H1 (cell line): ENCODE data around the gene TMEM209. TPM values are rescaled to one million over a fixed set of nuclear protein-coding genes. Genes with fewer than 3 reads are reported as not detected.

Experiments
- CTCF ChIA-PET: fragments of 300-600 bp; sonication (Branson Sonifier 250); formaldehyde crosslinking; loops from one replicate; lab custom pipeline; 2021; ENCODE audit not compliant: partially characterized antibody; lab: Charles Lee
- POLR2A ChIA-PET: fragments of 300-600 bp; sonication (Branson Sonifier 250); formaldehyde crosslinking; loops from one replicate; lab custom pipeline; 2021; ENCODE audit warnings: inconsistent platforms; ENCODE audit not compliant: partially characterized antibody; lab: Charles Lee
- DNase-seq, 2 experiments: peaks; one replicate each; pipeline versions ENCODE4 v3.0.0 to v3.0.0-alpha.2; 2010 to 2022; ENCODE audit warnings: low spot score in 2 of 2, low read depth in 1 of 2, mixed read lengths in 1 of 2
- FAIRE-seq: peaks from 2 replicates; lab custom pipeline; 2011; peaks lifted over from hg19 to GRCh38; lab: Jason Lieb, UNC
- H2AFZ ChIP-seq: 2 replicates; pipeline ENCODE4 v1.8.1; 2012; ENCODE audit warnings: low read length, inconsistent platforms
- H2AK5ac ChIP-seq: 2 replicates; pipeline ENCODE4 v1.6.1; 2013; ENCODE audit warnings: low read depth, low read length
- H2BK120ac ChIP-seq: replicated peaks from 2 replicates; pipeline ENCODE3; 2013; ENCODE audit warnings: low read depth, low read length, inconsistent platforms
- H2BK12ac ChIP-seq: 2 replicates; pipeline ENCODE4 v1.6.1; 2013; ENCODE audit warnings: low read depth, low read length
- H2BK15ac ChIP-seq: 2 replicates; pipeline ENCODE4 v1.6.1; 2013; ENCODE audit warnings: low read length
- H2BK20ac ChIP-seq: 2 replicates; pipeline ENCODE4 v1.6.1; 2013; ENCODE audit warnings: low read length
- H2BK5ac ChIP-seq: 2 replicates; pipeline ENCODE4 v1.6.1; 2013; ENCODE audit warnings: low read depth, low read length
- H3K14ac ChIP-seq: 2 replicates; pipeline ENCODE4 v1.6.1; 2013; ENCODE audit warnings: inconsistent platforms; ENCODE audit not compliant: insufficient read length
- H3K18ac ChIP-seq: 2 replicates; pipeline ENCODE4 v1.6.1; 2013; ENCODE audit warnings: low read length; ENCODE audit errors: extremely low read depth
- H3K23ac ChIP-seq: 2 replicates; pipeline ENCODE4 v1.6.1; 2013; ENCODE audit warnings: inconsistent platforms; ENCODE audit not compliant: insufficient read length
- H3K23me2 ChIP-seq: 2 replicates; pipeline ENCODE4 v1.6.1; 2013; ENCODE audit warnings: low read depth, low read length
- H3K27ac ChIP-seq: 2 replicates; pipeline ENCODE4 v1.6.1; 2011; ENCODE audit warnings: low read depth, low read length, inconsistent platforms
- H3K27me3 ChIP-seq, 4 experiments: replicated peaks in 1 of 4; 1 replicate in 1 of 4; 2 replicates in 3 of 4; pipeline versions ENCODE4 v1.6.1 to v1.8.1; 2011 to 2013; ENCODE audit warnings: low read length in 3 of 4, mild to moderate bottlenecking in 3 of 4, inconsistent platforms in 2 of 4, mixed read lengths in 2 of 4, moderate library complexity in 1 of 4; ENCODE audit not compliant: control insufficient read depth in 3 of 4, insufficient read depth in 3 of 4; ENCODE audit errors: extremely low read depth in 1 of 4
- H3K36me3 ChIP-seq, 4 experiments: 2 replicates each; pipeline versions ENCODE4 v1.6.1 to v1.8.1; 2011 to 2013; ENCODE audit warnings: mild to moderate bottlenecking in 4 of 4, low read length in 3 of 4, moderate library complexity in 2 of 4, control low read depth in 1 of 4, inconsistent platforms in 1 of 4; ENCODE audit not compliant: insufficient read depth in 4 of 4, control insufficient read depth in 2 of 4
- H3K4ac ChIP-seq: replicated peaks from 2 replicates; pipeline ENCODE3; 2013; ENCODE audit warnings: low read length, low read depth, mixed read lengths, inconsistent platforms; ENCODE audit not compliant: insufficient read length
- H3K4me1 ChIP-seq, 4 experiments: replicated peaks in 1 of 4; 1 replicate in 1 of 4; 2 replicates in 3 of 4; pipeline versions ENCODE4 v1.6.1 to v1.8.1; 2011 to 2013; ENCODE audit warnings: low read length in 3 of 4, inconsistent platforms in 2 of 4, mixed read lengths in 1 of 4; ENCODE audit not compliant: insufficient read depth in 4 of 4, control insufficient read depth in 3 of 4
- H3K4me2 ChIP-seq, 2 experiments: 2 replicates each; pipeline versions ENCODE4 v1.6.1 to v1.8.1; 2011 to 2013; ENCODE audit warnings: low read depth in 2 of 2, low read length in 2 of 2, control low read depth in 1 of 2, inconsistent platforms in 1 of 2, mild to moderate bottlenecking in 1 of 2; ENCODE audit not compliant: insufficient read depth in 1 of 2
- H3K4me3 ChIP-seq, 4 experiments: fragments of 200-600, 300-600 bp in 1 of 4; sonication (generic), shearing (Covaris generic), sonication (Bioruptor Twin) in 1 of 4; 2 replicates each; pipeline versions ENCODE4 v1.5.1 to v1.8.1; 2011 to 2016; ENCODE audit warnings: low read length in 4 of 4, low read depth in 3 of 4, control low read depth in 2 of 4, inconsistent platforms in 2 of 4, mild to moderate bottlenecking in 2 of 4, mixed read lengths in 1 of 4, moderate library complexity in 1 of 4; ENCODE audit not compliant: insufficient read depth in 2 of 4; ENCODE audit errors: extremely low read depth in 1 of 4
- H3K56ac ChIP-seq: replicated peaks from 2 replicates; pipeline ENCODE3; 2013; ENCODE audit warnings: low read depth, mild to moderate bottlenecking, mixed read lengths, low read length, inconsistent platforms; ENCODE audit not compliant: insufficient read length
- H3K79me1 ChIP-seq: 2 replicates; pipeline ENCODE4 v1.6.1; 2013; ENCODE audit warnings: low read depth, low read length, control low read depth
- H3K79me2 ChIP-seq, 2 experiments: 2 replicates each; pipeline versions ENCODE4 v1.6.1 to v1.8.1; 2012 to 2013; ENCODE audit warnings: low read length in 2 of 2, mild to moderate bottlenecking in 2 of 2, inconsistent platforms in 1 of 2; ENCODE audit not compliant: insufficient read depth in 2 of 2, control insufficient read depth in 1 of 2
- H3K9ac ChIP-seq, 4 experiments: replicated peaks in 1 of 4; 1 replicate in 1 of 4; 2 replicates in 3 of 4; pipeline versions ENCODE4 v1.6.1 to v1.8.1; 2011 to 2013; ENCODE audit warnings: low read depth in 3 of 4, low read length in 3 of 4, control low read depth in 2 of 4, mild to moderate bottlenecking in 2 of 4, moderate library complexity in 2 of 4, inconsistent platforms in 1 of 4; ENCODE audit errors: extremely low read depth in 1 of 4
- H3K9me3 ChIP-seq, 2 experiments: 2 replicates each; pipeline versions ENCODE4 v1.6.1 to v1.8.1; 2012 to 2013; ENCODE audit warnings: mild to moderate bottlenecking in 2 of 2, moderate library complexity in 2 of 2, control low read depth in 1 of 2, inconsistent platforms in 1 of 2, low read depth in 1 of 2, low read length in 1 of 2, mixed read lengths in 1 of 2; ENCODE audit not compliant: insufficient read depth in 2 of 2
- H4K20me1 ChIP-seq, 2 experiments: replicated peaks in 1 of 2; 2 replicates each; pipeline versions ENCODE3 to v1.8.1; 2011 to 2013; ENCODE audit warnings: inconsistent platforms in 2 of 2, low read length in 2 of 2, mild to moderate bottlenecking in 1 of 2; ENCODE audit not compliant: insufficient read depth in 2 of 2, control insufficient read depth in 1 of 2
- H4K5ac ChIP-seq: 2 replicates; pipeline ENCODE4 v1.6.1; 2013; ENCODE audit warnings: low read length, low read depth, mixed read lengths, inconsistent platforms; ENCODE audit not compliant: insufficient read length
- H4K8ac ChIP-seq: 2 replicates; pipeline ENCODE4 v1.8.0; 2013; ENCODE audit warnings: mild to moderate bottlenecking, moderate library complexity, low read length, inconsistent platforms; ENCODE audit not compliant: insufficient read depth; ENCODE audit errors: extremely low read depth
- H4K91ac ChIP-seq: replicated peaks from 2 replicates; pipeline ENCODE3; 2013; ENCODE audit warnings: low read length, mixed read lengths, inconsistent platforms; ENCODE audit not compliant: insufficient read length
- ASH2L ChIP-seq: fragments of 200-600, 300-600 bp; sonication (generic); IDR thresholded peaks from one replicate; pipeline ENCODE4 v1.7.1; 2017; ENCODE audit warnings: low read length
- BACH1 ChIP-seq: IDR thresholded peaks from 2 replicates; pipeline ENCODE4 v1.6.1; 2012; ENCODE audit warnings: low read length, improper control_type of control experiment
- EGR1 ChIP-seq: IDR thresholded peaks from 2 replicates; pipeline ENCODE4 v1.6.1; 2011; ENCODE audit warnings: low read depth, low read length, borderline replicate concordance
- EZH2 ChIP-seq: fragments of 200-600 bp; sonication (generic); IDR thresholded peaks from 2 replicates; pipeline ENCODE4 v1.7.1; 2012; ENCODE audit warnings: low read depth, mild to moderate bottlenecking, moderate library complexity, low read length, inconsistent platforms; ENCODE audit not compliant: severe bottlenecking
- JUND ChIP-seq: IDR thresholded peaks from 2 replicates; pipeline ENCODE4 v1.6.1; 2011; ENCODE audit warnings: mild to moderate bottlenecking, improper control_type of control experiment, low read length
- POLR2A ChIP-seq, 2 experiments: IDR thresholded peaks; 1 replicate in 1 of 2; 2 replicates in 1 of 2; pipeline ENCODE4 v1.6.1; 2011; ENCODE audit warnings: low read depth in 2 of 2, low read length in 2 of 2, mild to moderate bottlenecking in 2 of 2; ENCODE audit errors: control extremely low read depth in 1 of 2
- SP2 ChIP-seq: IDR thresholded peaks from 2 replicates; pipeline ENCODE4 v1.6.1; 2012; ENCODE audit warnings: mild to moderate bottlenecking, low read length, inconsistent platforms
- YY1 ChIP-seq: IDR thresholded peaks from 2 replicates; pipeline ENCODE4 v1.6.1; 2011; ENCODE audit warnings: low read depth, mild to moderate bottlenecking, low read length
- ZNF274 ChIP-seq: IDR thresholded peaks from 2 replicates; pipeline ENCODE4 v1.7.0; 2012; ENCODE audit warnings: low read length, borderline replicate concordance; ENCODE audit errors: extremely low read depth
- WGBS, 2 experiments: shearing (Covaris generic) in 1 of 2; methylation state at CpG; one replicate each; pipeline versions ENCODE4 v1.1.6 to v1.1.7; 2013 to 2015; ENCODE audit warnings: low lambda C conversion rate in 2 of 2, mixed read lengths in 2 of 2, inconsistent platforms in 1 of 2, low coverage in 1 of 2, missing lambda C conversion rate in 1 of 2; ENCODE audit not compliant: insufficient replicate concordance in 2 of 2, insufficient coverage in 1 of 2, insufficient read length in 1 of 2; ENCODE audit errors: extremely low coverage in 1 of 2, missing lambda C conversion rate in 1 of 2; 5-methylcytosine and 5-hydroxymethylcytosine counted together
- polyA plus RNA-seq, 7 experiments: library from polyadenylated mRNA; depleted of rRNA in 3 of 7; stranded (reverse) in 5 of 7; unstranded in 2 of 7; fragments of >200 nt in 5 of 7; fragments of 200-250 nt in 2 of 7; gene quantifications; 1 replicate in 5 of 7; 2 replicates in 1 of 7; 4 replicates in 1 of 7; pipeline versions ENCODE4 v1.2.1 to v1.2.3, GENCODE V29; 2011 to 2013; ENCODE audit warnings: missing spikeins in 2 of 7, mixed read lengths in 2 of 7
- total RNA-seq: library from RNA; stranded (reverse); fragmentation: NEBNext Ultra II Directional; extraction: Animal tissue kit (Norgen Biotek cat#: 25700); gene quantifications from 2 replicates; pipeline ENCODE4 v1.2.1, GENCODE V29; 2021

TMEM209 gene
- total and polyA plus RNA-seq, 2 of the 8 experiments (the other 6 are each of a cell fraction or from before 2014, with no cell fraction given) = 28.5 to 30.5 TPM

DNA sequence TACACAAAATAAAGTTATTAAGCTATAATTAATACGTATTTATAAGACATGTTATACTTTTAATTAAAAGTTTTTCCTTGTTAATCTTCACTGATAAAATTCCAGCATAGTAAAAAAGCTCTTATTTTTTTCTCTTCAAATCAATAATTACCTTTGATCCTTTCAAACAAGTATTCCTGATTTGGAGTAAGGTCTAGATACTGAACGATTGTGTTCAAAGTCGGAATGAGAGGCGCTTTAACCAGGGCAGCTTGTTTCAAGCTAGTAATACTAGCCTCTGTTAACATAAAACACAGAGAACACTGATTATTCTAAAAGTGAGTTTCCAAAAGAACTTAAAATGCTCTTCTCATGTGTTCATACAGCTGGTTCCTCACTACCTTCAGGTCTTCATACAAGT, 27.0 kb downstream of the TMEM209 start:
- POLR2A ChIA-PET = interaction anchor here (0.7 kb wide), 1 partner anchor 27 kb away, joined by 4 read pairs; the partner anchor contains the start of gene TMEM209

More for the DNA sequence above, 27.0 kb downstream of the TMEM209 start:
- Histone ChIP-seq H4K20me1 (no peaks in the 10 kb centered on the region), H2BK20ac (no peak overlapping the region), H3K4ac (no peak overlapping the region), H3K4me3 (no peak overlapping the region), H2BK12ac (no peak overlapping the region), H2BK5ac (no peak overlapping the region), H3K14ac (no peak overlapping the region), H2BK15ac (no peak overlapping the region), H3K27me3 (no peaks in the 10 kb centered on the region), H3K23ac (no peak overlapping the region), H4K5ac (no peak overlapping the region), H2AK5ac (no peak overlapping the region), H3K4me1 (no peaks in the 10 kb centered on the region), H3K79me2 (no peaks in the 10 kb centered on the region), H4K91ac (no peak overlapping the region), H3K4me2 (no peak overlapping the region), H4K8ac (no peak overlapping the region), H2BK120ac (no peak overlapping the region), H3K79me1 (no peaks in the 10 kb centered on the region), H3K23me2 (no peaks in the 10 kb centered on the region), H3K27ac (no peak overlapping the region), H3K56ac (no peak overlapping the region), H3K36me3 (peaks cover 6 to 55% (median 23%) of the 10 kb centered on the region in 4 experiments; a peak in 7 of 8 replicates), H2AFZ (no peak overlapping the region), H3K9ac (no peak overlapping the region), H3K9me3 (no peaks in the 10 kb centered on the region), H3K18ac (no peak overlapping the region)
- 93% methylated on average over 4 of the region's 4 CpGs; no CpG with 5 or more reads in 1 of the 2 experiments for WGBS, 2 experiments
- TF ChIP-seq EZH2 (no peak), ZNF274 (no peak), ASH2L (no peak), POLR2A (IDR thresholded peaks at IDR 0.05; ENCODE audit: control extremely low read depth in 1 of 2, low read depth in 2 of 2, low read length in 2 of 2) (no peak), SP2 (no peak), BACH1 (no peak), YY1 (no peak), EGR1 (no peak), JUND (no peak)
- FAIRE-seq = no peak
- DNase-seq = no peak
- CTCF ChIA-PET = interaction anchor here (0.6 to 3.1 kb wide), 5 partner anchors 11 to 646 kb away, joined by 3 to 8 read pairs (median 3); no protein-coding TSS in a partner anchor
